ENCODE measurements around the gene GALNT9.

Gene GALNT9

DNA sequence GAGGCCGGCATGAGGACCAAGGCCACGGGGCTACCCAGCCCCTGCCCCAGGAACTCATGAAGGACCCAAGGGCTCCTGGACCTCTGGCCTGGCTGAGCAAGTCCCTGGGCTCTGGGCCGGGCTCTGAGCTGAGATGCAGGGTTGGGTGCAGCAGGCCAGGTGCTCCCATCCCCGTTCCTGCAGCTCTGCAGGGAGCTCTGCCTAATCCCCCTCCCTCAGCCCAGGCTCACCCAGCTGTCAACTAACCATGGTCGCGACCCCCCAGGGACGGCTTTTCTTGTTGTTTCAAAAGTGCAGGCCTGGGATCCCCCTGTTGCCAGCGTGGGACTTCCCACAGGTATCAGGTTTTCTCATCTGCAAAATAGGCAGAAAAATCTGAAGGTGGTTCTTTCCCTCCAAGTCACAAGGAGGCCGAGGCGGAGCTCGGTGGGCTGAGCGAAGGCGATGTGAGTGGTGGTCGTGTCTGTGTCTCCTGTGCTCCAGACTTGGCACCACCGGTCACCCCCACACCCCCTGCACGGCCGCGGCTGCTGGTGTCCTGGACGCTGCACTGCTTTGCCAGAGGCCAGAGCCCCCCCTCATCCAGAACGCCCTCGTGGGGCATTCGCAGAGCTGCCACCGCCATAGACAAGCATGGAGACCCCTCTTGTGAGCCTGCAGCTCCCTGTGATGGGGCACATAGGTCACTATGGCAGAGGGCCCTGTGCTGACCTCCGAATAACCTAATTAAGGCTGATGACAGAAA, 22.5 kb upstream of the GALNT9 start:
- ATAC-seq: no peak
- TF ChIP-seq ZNF70 (CRISPR knock-in tag; IDR thresholded peaks at IDR 0.05): no peak
- TF ChIP-seq GLIS3 (CRISPR knock-in tag; IDR thresholded peaks at IDR 0.05): no peak
- TF ChIP-seq RARB (CRISPR knock-in tag; IDR thresholded peaks at IDR 0.05): no peak
- TF ChIP-seq TSHZ2 (CRISPR knock-in tag; IDR thresholded peaks at IDR 0.05): no peak
- TF ChIP-seq OSR1 (CRISPR knock-in tag; IDR thresholded peaks at IDR 0.05): no peak
- no peak for TF ChIP-seq ISL1 (CRISPR knock-in tag; IDR thresholded peaks at IDR 0.05)
- TF ChIP-seq CSRNP3 (CRISPR knock-in tag; IDR thresholded peaks at IDR 0.05): no peak
- no peak for TF ChIP-seq CSDC2 (CRISPR knock-in tag; IDR thresholded peaks at IDR 0.05)
- no peak for TF ChIP-seq TCF4 (CRISPR knock-in tag; IDR thresholded peaks at IDR 0.05; ENCODE audit: borderline replicate concordance)
- no peak for TF ChIP-seq ZNF565 (CRISPR knock-in tag; conservative IDR thresholded peaks at IDR 0.05; ENCODE audit: low read depth)

DNA sequence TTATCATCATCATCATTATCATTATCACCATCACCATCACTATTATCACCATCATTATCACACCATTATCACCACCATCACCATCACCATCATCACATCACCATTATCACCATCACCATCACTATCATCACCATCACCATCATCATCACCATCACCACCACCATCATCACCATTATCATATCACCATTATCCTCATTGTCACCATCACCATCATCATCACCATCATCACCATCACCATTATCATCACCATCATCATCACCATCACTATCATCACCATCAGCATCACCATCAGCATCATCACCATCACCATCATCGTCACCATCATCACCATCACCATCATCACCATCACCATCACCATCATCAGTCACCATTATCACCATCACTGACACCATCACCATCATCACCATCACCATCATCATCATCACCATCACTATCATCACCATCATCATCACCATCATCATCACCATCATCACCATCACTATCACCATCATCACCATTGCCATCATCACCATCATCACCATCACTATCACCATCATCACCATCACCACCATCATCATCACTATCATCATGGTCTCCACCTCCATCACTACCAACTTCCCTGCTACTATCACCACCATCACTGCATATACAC, 20.2 kb upstream of the GALNT9 start:
- TF ChIP-seq TOX (CRISPR knock-in tag; IDR thresholded peaks at IDR 0.05; ENCODE audit: borderline replicate concordance) (no peak), POU6F1 (CRISPR knock-in tag; IDR thresholded peaks at IDR 0.05; ENCODE audit: borderline replicate concordance, low read depth) (no peak), BACH2 (CRISPR knock-in tag; IDR thresholded peaks at IDR 0.05; ENCODE audit: borderline replicate concordance) (no peak), ZFP3 (CRISPR knock-in tag; IDR thresholded peaks at IDR 0.05) (no peak), TCF4 (CRISPR knock-in tag; IDR thresholded peaks at IDR 0.05; ENCODE audit: borderline replicate concordance) (no peak), OSR1 (CRISPR knock-in tag; IDR thresholded peaks at IDR 0.05) (no peak), ZC3H10 (CRISPR knock-in tag; IDR thresholded peaks at IDR 0.05) (no peak), CREB5 (CRISPR knock-in tag; IDR thresholded peaks at IDR 0.05; ENCODE audit: low read depth) (no peak), GLIS3 (CRISPR knock-in tag; IDR thresholded peaks at IDR 0.05) (no peak), CSRNP3 (CRISPR knock-in tag; IDR thresholded peaks at IDR 0.05) (no peak), ZFP30 (CRISPR knock-in tag; IDR thresholded peaks at IDR 0.05) (no peak), PPARA (CRISPR knock-in tag; IDR thresholded peaks at IDR 0.05; ENCODE audit: borderline replicate concordance) (no peak), CSDC2 (CRISPR knock-in tag; IDR thresholded peaks at IDR 0.05) (no peak), ZNF70 (CRISPR knock-in tag; IDR thresholded peaks at IDR 0.05) (no peak), TSHZ2 (CRISPR knock-in tag; IDR thresholded peaks at IDR 0.05) (no peak), SNAI2 (CRISPR knock-in tag; IDR thresholded peaks at IDR 0.05) (no peak), ZNF565 (CRISPR knock-in tag; conservative IDR thresholded peaks at IDR 0.05; ENCODE audit: low read depth) (no peak), ISL1 (CRISPR knock-in tag; IDR thresholded peaks at IDR 0.05) (no peak), ESRRG (CRISPR knock-in tag; IDR thresholded peaks at IDR 0.05) (no peak)
- TF ChIP-seq, protein P1, sequence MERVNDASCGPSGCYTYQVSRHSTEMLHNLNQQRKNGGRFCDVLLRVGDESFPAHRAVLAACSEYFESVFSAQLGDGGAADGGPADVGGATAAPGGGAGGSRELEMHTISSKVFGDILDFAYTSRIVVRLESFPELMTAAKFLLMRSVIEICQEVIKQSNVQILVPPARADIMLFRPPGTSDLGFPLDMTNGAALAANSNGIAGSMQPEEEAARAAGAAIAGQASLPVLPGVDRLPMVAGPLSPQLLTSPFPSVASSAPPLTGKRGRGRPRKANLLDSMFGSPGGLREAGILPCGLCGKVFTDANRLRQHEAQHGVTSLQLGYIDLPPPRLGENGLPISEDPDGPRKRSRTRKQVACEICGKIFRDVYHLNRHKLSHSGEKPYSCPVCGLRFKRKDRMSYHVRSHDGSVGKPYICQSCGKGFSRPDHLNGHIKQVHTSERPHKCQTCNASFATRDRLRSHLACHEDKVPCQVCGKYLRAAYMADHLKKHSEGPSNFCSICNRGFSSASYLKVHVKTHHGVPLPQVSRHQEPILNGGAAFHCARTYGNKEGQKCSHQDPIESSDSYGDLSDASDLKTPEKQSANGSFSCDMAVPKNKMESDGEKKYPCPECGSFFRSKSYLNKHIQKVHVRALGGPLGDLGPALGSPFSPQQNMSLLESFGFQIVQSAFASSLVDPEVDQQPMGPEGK (CRISPR knock-in tag; IDR thresholded peaks at IDR 0.05; ENCODE audit: borderline replicate concordance): no peak
- ATAC-seq: no peak
